HG02973 (cell line): ENCODE results near the gene VPS37B.

Source experiments
- ATAC-seq: cut with Tn5 transposase; IDR thresholded peaks from one replicate; pipeline ENCODE4 v1.9.1; 2021; ENCODE audit warnings: moderate library complexity; ENCODE audit not compliant: unreplicated experiment

Gene VPS37B

DNA sequence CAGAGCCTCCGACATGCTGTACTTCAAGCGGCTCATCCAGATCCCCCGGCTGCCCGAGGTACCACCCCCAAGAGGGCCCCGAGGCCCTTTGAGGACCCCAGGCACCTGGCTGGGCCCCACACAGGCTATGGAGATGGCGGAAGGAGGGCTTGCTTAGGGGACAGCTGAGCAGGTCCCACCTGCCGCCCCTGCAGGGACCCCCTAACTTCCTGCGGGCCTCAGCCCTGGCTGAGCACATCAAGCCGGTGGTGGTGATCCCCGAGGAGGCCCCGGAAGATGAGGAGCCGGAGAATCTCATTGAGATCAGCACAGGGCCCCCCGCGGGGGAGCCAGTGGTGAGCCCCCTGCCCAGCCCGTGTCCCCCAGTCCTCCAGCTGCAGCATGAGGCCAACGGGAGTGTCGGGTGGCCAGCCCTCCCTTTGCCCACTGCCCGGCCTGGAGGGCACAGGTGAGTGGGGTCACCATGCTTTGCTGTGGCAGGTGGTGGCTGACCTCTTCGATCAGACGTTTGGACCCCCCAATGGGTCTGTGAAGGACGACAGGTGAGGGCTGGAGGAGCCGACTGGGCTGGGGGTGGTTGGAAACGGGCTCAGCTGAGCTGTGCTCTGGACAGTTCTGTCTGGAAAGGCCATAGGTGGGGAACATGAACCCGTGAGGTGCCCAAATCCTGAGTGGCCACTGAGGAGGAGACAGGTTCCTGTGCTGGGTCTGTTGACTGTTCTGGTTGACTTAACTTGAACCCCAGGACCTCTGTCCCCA is 40.7 kb downstream of the VPS37B start:
- no peak for ATAC-seq

DNA sequence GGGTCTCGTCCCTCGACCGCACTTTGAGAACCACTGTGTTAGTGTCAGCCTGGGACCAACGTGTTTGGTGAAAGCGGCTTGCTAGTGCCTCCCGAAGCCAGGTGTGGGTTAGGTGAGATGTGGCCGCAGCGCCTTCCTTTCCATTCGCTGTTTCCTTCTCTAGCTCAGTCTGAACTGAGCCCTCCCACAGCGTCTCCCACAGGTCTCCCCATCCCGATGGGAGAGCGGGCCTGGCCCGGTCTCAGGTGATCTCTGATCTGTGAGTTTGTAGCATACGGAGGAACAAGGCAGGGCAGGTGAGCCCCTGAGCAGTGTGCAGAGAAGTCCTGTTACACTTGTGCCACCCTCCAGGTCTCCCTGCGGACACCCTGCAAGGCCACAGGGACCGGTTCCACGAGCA is 41.4 kb downstream of the VPS37B start:
- no peak for ATAC-seq

DNA sequence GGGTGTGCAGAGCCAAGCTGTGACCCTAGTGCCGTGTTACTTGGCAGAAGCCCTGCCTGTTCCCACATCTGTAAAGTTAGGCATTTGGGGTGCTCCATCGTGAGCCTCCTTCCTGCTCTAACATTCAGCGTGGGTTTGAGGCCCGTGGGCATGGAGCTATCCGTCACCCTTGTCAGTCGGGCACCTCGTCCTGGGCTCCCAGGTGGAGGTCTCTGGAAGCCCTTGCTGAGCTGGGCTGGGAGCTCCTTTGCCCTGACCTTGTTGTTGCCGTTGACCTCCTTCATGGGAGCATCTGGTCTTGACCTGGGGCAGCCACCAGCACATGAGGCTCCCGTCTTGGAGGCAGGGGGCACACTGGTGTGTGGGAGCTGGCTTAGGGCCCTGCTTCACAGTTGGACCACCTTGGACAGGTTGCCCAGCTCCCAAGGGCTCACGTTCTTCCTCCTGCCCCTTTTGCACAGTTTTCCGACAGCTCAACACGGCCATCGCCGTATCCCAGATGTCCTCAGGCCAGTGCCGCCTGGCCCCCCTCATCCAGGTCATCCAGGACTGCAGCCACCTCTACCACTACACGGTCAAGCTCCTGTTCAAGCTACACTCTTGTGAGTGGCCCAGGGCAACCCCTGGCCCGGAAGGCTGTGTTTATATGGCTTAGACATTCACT is 42.2 kb downstream of the VPS37B start:
- no peak for ATAC-seq

DNA sequence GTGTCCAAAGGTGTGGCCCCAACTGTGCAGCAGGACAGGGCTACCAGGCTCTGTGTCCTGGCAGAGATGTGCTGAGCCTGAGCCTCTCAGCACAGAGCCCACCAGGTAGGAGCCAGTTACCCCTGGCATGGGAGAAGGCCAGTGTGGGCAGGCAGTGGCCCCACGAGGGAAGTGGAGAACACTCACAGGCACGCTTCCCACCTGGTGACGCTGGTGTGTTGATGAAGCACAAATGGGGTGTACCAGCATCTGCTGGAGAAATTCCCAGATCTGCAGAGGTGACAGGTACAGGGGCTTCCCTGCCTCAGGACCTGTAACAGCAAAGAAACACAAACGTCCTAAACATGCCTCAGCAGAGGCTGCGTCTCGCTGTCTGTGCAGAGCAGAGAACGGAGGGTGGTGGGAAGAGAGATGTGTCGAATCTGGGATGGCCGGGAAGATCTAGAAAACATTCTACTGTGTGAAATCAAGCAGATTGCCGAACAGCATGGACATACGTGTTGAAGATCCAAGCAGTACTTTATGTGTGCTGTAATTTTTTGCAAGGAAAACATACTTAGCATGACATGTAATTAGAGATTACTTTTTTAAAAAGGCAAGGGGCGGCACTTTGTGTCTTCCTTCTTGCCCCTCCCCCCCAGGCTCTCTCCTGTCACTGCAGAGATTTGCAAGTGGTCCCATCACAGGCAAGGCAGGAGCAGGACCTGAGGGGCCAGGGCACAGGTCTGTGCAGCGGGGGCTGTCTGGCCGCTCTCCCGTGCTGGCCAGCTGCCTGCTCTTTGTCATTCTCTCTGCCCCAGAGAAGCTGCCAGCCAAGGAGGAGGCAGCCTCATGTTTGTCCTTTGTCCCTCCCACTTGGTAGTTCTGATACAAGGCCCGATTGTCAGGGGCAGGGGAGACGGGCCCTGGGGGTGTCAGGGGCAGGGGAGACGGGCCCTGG is 43.3 kb downstream of the VPS37B start:
- ATAC-seq, result no peak

DNA sequence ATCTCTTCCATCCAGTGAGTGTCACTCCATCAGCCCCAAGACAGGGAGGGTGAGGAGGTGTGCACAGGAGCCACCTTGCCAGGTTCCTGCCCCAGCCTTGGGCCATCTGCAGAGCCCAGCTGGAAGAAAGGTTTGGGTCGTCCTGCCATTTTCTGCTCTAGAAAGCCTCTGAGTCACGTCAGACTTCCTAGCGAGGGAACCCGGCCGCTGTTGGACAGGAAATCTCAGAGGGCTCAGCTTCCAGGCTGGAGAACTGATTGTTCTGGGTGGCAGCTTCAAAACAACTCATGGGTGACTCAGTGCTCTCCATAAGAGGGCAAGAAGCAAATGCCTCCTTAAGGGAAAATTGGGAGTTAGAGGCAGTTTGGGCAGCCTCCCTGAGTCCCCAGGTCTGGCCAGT is 44.1 kb downstream of the VPS37B start:
- ATAC-seq, result no peak

DNA sequence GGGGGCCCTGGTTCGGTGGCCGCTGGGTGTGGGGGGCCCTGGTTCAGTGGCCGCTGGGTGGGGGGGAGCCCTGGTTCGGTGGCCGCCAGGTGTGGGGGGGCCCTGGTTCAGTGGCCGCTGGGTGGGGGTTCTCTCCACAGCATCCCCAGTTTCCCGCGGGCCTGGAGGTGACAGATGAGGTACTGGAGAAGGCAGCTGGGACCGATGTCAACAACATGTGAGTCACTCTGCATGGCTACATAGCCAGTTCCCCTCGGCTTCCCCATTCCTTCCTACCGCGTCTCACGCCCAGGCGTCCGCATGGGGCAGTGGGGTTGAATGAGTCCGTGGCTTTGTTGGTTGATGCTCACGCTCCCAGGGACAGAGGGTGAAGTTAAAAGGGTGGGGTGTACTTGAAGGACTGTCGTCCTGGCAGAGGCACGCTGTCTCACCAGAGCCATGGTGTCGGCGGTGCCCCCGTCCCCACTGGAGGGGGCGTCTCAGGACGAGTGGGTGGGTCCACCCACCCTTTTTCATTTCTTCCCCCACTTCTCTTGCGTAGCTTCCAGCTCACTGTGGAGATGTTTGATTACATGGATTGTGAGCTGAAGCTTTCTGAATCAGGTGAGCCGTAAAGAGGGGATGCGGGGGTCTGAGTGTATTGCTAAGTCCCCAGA is 45.1 kb downstream of the VPS37B start:
- no peak for ATAC-seq

DNA sequence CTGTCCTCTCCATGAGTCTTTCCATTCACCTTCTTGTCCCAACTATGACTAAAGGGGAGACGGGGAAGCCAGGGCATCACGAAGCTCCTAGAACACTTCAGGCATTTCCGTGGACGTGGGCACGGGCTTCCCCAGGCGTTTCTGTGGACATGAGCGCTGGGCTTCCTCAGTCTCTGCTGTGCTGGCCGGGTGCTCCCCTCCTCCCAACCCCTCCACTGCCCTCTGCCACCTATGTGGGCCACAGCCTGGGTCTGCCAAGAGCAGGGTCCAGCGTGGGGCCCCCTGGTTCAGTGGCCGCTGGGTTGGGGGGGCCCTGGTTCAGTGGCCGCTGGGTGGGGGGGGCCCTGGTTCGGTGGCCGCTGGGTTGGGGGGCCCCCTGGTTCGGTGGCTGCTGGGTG is 45.9 kb downstream of the VPS37B start:
- no peak for ATAC-seq

DNA sequence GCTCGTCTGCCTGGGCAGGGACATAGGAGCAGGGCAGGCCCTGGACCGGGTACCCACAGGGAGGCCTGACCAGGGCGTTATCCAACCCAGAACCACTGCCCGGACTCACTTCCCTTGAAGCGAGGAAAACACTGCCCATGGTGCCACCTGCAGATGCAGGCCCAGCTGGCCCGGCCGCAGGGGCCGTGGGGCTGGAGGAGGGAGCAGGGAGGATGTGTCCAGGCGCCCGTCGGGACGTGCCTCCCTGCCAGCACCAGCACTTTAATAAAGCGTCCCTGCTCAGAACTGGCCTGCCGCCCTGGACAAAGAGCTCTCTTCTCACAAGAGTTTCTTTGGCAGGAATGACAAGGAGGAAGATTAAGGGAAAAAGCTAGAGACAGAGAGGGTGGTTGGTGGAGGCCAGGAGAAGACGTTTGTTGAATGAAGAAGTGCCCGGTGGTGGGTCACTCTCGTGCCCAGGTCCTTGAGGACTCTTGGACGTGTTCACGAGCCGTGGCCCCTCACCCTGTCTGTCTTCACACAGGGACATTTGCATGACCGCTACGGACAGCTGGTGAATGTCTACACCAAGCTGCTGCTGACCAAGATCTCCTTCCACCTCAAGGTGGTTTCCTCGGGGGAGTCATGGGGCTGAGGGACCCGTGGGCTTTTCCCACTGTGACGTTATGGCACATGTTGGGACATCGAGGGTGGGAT is 46.4 kb downstream of the VPS37B start:
- no peak for ATAC-seq

DNA sequence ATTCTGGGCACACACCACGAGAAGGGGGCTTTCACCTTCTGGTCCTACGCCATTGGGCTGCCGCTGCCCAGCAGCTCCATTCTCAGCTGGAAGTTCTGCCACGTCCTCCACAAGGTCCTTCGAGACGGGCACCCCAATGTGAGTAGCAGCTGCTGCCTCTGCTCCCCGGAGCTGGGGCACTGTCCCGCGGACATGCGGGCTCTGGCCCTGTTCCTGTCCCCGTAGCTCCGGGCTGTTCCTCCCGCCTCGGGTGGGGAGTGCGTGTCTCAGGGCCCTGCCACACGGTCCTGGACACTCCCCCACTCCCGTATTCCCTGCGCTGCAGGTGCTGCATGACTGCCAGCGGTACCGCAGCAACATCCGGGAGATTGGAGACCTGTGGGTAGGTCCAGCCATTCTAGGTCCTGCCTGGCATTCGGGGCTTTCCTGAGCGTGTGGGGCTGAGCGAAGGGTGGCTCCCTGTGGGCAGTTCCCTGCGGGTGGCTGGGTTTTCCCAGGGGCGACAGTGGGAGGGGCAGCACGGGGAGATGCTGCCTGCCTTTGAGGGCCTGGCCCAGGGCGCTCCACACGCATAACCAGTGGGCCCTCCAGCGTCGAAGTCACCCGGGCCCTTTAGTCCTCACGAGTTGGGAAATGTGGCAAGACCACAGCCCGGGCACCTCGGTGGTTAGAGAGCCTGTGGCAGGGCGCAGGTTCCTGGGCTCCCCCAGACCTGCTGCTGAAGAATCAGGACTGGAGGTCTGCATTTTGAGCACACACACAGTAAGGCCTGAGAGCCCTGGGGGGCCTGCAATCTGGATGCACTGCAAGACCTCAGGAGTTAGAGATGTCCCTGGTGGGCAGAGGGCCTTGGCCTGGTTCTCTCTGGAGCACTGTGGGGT is 47.2 kb downstream of the VPS37B start:
- no peak for ATAC-seq

DNA sequence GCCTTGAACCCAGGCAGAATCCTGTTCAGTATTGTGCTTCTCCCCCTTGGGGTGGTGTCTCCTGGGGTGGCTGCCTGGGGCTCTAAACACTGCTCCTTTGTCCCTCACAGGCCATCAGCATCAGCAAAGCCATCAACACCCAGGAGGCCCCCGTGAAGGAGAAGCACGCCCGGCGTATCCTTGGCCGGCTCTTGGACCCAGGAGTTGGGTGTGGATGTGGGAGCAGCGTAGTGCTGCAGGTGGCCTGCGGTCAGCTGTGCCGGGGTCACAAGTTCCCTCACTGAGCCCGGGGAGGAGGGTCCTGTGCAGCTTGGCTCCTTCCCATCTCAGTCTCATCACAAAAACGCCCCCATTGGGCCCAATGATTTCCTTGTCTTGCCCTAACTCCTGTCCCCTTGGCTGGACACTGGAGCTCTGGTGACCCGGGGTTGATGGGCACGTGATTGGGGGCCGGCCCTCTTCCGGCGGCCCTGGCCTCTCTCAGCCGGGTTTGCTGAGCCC is 48.0 kb downstream of the VPS37B start:
- no peak for ATAC-seq

DNA sequence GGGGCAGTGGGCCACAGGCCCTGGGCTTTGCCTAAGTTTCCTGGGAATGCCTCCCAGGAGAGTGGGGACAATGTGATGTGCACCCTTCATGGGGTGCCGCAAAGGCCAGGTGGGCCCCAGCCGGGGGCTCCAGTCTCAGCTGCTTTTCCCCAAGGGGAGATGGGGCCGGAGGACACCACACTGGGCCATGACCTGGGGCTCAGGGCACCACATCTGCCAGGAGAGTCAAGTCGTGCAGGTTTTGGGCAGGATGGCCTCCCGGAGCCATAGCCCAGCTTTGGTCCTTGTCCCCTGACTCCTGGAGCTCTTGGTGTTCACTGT is 48.4 kb downstream of the VPS37B start:
- ATAC-seq, result no peak

DNA sequence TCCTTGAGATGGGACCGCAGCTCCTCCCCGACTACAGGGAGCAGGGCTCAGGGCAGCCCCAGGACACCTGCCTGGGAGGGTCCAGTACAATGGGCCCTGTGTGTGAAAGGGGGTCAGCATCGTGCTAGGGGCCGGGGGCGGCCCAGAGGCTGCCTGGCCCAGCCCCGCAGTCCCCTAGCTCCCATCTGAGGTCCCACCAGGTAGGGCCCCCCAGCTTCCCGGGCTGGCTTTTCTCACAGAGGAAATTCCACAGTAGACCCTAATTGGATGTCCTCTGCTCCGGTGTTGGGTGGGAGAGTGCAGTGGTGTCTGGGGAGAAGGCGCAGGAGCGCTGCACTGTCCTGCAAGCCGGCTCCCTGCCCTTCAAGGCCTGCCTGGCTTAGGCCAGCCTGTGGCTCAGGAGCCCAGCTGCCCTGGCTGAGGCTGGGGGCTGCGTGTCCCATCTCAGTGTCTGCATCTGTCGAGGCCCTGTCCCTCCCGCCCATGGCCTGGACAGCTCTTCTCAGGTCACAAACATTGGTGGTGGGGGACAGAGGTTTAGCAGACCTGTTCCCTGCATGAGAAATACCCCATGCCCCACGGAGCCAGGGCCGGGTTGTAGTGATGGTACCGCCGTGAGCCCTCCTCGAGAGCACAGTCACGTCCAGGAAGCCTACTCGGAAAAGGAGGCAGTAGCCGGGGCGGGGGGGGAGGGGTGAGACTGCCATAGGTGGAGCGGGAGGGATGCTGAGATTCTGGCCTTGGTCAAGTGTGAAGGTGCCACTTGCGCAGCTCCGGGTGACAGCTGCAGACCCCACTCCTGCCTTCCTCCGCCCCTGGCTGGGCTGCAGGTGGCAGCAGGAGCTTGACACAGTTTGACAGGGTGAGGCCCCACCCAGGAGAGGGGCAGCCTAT is 49.1 kb downstream of the VPS37B start:
- ATAC-seq, result no peak

DNA sequence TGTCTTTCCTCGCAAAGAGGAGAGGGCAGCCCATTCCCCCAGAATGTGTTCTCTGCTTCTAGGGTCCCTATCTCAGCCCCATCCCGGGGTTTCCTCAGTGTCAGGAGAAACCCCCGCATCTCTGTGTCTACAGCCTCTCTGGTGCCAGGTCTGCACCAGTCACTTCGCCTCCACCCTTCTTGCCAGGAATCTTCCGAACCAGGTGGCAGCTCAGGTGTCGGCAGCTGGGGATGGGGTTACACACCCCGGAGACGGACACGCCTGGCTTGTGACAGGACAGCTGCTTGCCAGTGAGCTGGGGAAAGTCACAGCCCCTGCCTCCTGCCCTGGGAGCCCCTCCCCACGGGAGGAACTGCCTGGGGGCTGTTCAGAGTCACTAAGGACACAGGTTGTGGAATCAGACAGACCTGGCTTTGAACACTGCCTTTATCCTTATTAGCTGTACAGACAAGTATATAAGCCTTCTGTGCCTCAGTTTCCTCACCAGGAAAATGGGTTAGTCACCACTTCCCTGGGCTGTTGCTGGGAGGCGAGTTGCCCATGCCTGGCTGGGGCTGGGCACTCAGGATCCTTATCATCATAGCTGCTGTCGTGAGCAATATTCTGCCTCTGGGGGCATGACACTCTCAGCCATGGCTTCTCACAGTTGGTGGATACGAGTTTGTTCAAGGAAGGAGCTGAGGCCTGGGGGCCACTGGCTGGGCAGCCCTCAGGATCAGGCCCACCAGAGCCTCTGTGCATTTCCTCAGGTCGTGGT is 49.9 kb downstream of the VPS37B start:
- no peak for ATAC-seq

DNA sequence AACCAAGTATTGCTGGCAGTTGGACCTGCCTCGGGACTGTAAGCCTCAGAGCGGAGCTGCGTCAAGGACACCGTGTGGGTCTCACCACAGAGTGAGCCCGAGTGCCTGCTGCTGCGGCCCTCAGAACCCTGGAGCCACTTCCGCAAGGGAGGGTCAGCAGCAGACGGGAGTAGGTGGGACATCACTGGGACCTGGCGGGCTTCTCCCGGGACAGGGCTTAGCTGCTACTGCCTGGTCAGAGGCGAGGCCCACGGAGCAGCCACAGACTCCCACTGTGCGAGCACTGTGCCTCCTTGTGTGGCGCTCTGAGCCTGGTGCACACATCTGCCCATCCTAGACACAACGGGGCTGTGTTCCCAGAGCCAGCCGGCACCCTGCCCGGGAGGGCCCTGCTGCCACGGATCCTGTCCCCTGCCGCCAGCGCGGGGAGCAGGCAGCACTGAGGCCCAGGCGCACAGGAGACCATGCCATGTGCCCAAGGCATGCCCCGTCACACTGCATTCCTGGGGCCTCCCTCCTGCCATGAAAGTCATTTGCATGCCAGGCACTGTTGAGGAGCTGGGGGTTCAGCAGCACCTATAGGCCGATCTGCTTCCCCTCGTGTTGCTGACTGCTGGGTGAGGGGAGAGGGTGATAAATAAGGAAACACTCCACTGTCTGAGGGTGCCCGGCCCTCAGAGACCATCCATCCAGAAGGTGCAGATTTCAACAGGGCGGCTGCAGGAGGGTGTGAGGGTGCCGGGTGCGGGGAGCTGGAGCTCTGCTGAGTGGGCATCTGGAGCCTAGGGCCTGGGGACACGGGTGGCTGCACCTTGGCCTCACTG is 50.7 kb downstream of the VPS37B start:
- no peak for ATAC-seq

DNA sequence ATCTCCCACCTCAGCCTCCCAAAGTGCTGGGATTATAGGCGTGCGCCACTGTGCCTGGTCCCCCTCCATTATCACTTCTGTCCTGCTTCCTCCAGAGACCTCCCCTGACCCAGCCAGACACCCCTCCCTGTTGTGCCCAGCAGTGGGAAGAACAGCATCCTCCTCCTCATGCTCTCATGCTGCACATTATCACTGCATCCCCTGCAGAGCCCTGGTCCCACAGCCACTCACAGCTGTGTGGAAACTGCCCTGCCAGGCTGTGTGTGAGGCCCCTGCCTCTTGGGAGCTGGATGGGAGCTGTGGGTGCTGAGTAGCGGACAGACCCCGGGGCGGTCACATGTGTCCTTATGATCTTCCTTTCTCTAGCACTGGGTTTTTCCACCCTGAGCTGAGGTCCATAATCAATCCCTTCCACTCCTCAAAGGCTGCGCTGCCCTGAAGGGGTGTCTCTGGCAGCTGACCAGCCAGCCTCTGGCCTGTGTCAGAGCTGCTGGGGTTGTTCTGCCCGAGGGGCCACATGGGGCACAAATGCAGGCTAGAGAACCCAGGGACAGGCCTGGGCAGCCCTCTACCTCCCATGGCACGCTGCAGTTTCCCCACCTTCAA is 51.5 kb downstream of the VPS37B start:
- ATAC-seq, result no peak

DNA sequence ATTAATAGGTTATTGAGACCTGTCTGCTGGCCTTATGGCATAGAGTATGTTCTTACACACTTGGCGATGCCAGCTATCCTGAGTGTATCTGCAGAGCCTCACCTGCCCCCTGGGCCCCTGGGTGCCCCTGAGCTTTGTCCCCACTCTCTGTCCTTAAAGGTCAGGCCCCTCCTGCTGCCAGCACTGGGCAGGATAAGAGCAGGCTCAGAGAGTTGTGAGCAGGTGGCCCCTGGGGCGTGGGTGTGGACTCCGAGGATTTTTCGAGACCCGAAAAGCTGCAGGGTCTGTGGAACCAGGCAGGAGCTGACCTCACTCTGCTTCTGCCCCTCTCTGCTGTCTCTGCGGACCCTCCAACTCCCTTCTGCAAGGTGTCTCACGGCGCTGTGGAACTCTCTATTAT is 52.5 kb downstream of the VPS37B start:
- ATAC-seq, result no peak
